GM23338 (cell line): ENCODE data around the gene EGFL8. TPM values are rescaled to one million over a fixed set of nuclear protein-coding genes. Genes with fewer than 3 reads are reported as not detected.

Source experiments
- microRNA-seq: library from miRNA; unstranded; fragments of <30 nt; microRNA quantifications from one replicate; pipeline ENCODE4, GENCODE V29; 2017
- polyA plus RNA-seq: library from polyadenylated mRNA; unstranded; fragments of >200 nt; fragmentation: Nextera tagmentation; extraction: Ambion mirVana; gene quantifications from 2 replicates; pipeline ENCODE4 v1.2.1, GENCODE V29; 2016
- small RNA-seq: library from RNA; depleted of rRNA; stranded (forward); fragments of <200 nt; gene quantifications from one replicate; pipeline ENCODE3, GENCODE V24; 2014; ENCODE audit warnings: low replicate concordance
- total RNA-seq: library from RNA; depleted of rRNA; stranded (reverse); fragments of >200 nt; shearing (Covaris generic); gene quantifications from 2 replicates; pipeline ENCODE4 v1.2.3, GENCODE V29; 2014; rRNA removed

The EGFL8 gene
- total and polyA plus RNA-seq, 2 experiments from 2014 or later = 6.1 to 7.4 TPM

Small RNAs within 50 kb of the gene (microRNA-seq; reads per million reads assigned to microRNA genes)
- gene MIR6721 (2.0 reads per million), gene MIR6833 (not detected)

Small RNAs within 50 kb of the gene (small RNA-seq; reads per million reads assigned to genes)
- gene AL662884.1 (not detected), gene MIR6833 (not detected)

Other genes with a start within 250 kb of the EGFL8 start
- 1.7 and 2.4 TPM in 2 replicates for gene C2, start 236.9 kb upstream of the EGFL8 start, total RNA-seq
- 0.16 and 0.23 TPM in 2 replicates for gene C2, start 236.9 kb upstream of the EGFL8 start, polyA plus RNA-seq
- gene CFB, start 218.5 kb upstream of the EGFL8 start, total RNA-seq = not detected in 2 replicates
- 0.86 TPM in 1 of 2 replicates, not detected in the other for gene CFB, start 218.5 kb upstream of the EGFL8 start, polyA plus RNA-seq
- gene NELFE, start 205.6 kb upstream of the EGFL8 start, total RNA-seq = 64.0 and 69.0 TPM in 2 replicates
- 86.0 and 93.4 TPM in 2 replicates for gene NELFE, start 205.6 kb upstream of the EGFL8 start, polyA plus RNA-seq
- gene SKIC2, start 205.4 kb upstream of the EGFL8 start, total RNA-seq = 47.2 and 50.2 TPM in 2 replicates
- gene SKIC2, start 205.4 kb upstream of the EGFL8 start, polyA plus RNA-seq = 21.6 and 24.5 TPM in 2 replicates
- 12.1 and 19.7 TPM in 2 replicates for gene DXO, start 192.5 kb upstream of the EGFL8 start, total RNA-seq
- 15.6 and 16.2 TPM in 2 replicates for gene DXO, start 192.5 kb upstream of the EGFL8 start, polyA plus RNA-seq
- 0.97 and 2.4 TPM in 2 replicates for gene C4A, start 182.5 kb upstream of the EGFL8 start, total RNA-seq
- gene C4A, start 182.5 kb upstream of the EGFL8 start, polyA plus RNA-seq = 0.48 TPM in 1 of 2 replicates, not detected in the other
- 0.39 TPM in 1 of 2 replicates, not detected in the other for gene C4B, start 149.8 kb upstream of the EGFL8 start, total RNA-seq
- 0.19 and 0.57 TPM in 2 replicates for gene C4B, start 149.8 kb upstream of the EGFL8 start, polyA plus RNA-seq
- gene CYP21A2, start 126.2 kb upstream of the EGFL8 start, total RNA-seq = not detected in 2 replicates
- 0.10 TPM in 1 of 2 replicates, not detected in the other for gene CYP21A2, start 126.2 kb upstream of the EGFL8 start, polyA plus RNA-seq
- gene TNXB, start 55.3 kb upstream of the EGFL8 start, total RNA-seq = 3.4 and 6.0 TPM in 2 replicates
- 1.1 and 2.0 TPM in 2 replicates for gene TNXB, start 55.3 kb upstream of the EGFL8 start, polyA plus RNA-seq
- gene ATF6B, start 36.3 kb upstream of the EGFL8 start, total RNA-seq = 21.7 and 24.9 TPM in 2 replicates
- gene ATF6B, start 36.3 kb upstream of the EGFL8 start, polyA plus RNA-seq = 25.9 and 26.1 TPM in 2 replicates
- gene FKBPL, start 34.3 kb upstream of the EGFL8 start, total RNA-seq = 6.4 and 7.5 TPM in 2 replicates
- gene FKBPL, start 34.3 kb upstream of the EGFL8 start, polyA plus RNA-seq = 7.6 and 9.6 TPM in 2 replicates
- 1.2 TPM in 1 of 2 replicates, not detected in the other for gene PRRT1, start 12.7 kb upstream of the EGFL8 start, total RNA-seq
- gene PRRT1, start 12.7 kb upstream of the EGFL8 start, polyA plus RNA-seq = 1.7 and 2.7 TPM in 2 replicates
- 12.5 and 20.6 TPM in 2 replicates for gene PPT2, start 10.5 kb upstream of the EGFL8 start, total RNA-seq
- gene PPT2, start 10.5 kb upstream of the EGFL8 start, polyA plus RNA-seq = 8.9 and 10.1 TPM in 2 replicates
- 58.8 and 82.1 TPM in 2 replicates for gene AGPAT1, start 11.5 kb downstream of the EGFL8 start, total RNA-seq
- 39.5 and 39.8 TPM in 2 replicates for gene AGPAT1, start 11.5 kb downstream of the EGFL8 start, polyA plus RNA-seq
- 119 and 127 TPM in 2 replicates for gene RNF5, start 13.8 kb downstream of the EGFL8 start, total RNA-seq
- gene RNF5, start 13.8 kb downstream of the EGFL8 start, polyA plus RNA-seq = 164 and 173 TPM in 2 replicates
- gene AGER, start 19.7 kb downstream of the EGFL8 start, total RNA-seq = 2.0 and 2.3 TPM in 2 replicates
- gene AGER, start 19.7 kb downstream of the EGFL8 start, polyA plus RNA-seq = 3.4 and 5.0 TPM in 2 replicates
- gene PBX2, start 25.6 kb downstream of the EGFL8 start, total RNA-seq = 89.4 and 111 TPM in 2 replicates
- gene PBX2, start 25.6 kb downstream of the EGFL8 start, polyA plus RNA-seq = 7.2 and 8.5 TPM in 2 replicates
- gene GPSM3, start 28.0 kb downstream of the EGFL8 start, total RNA-seq = 4.7 and 7.8 TPM in 2 replicates
- gene GPSM3, start 28.0 kb downstream of the EGFL8 start, polyA plus RNA-seq = 5.5 and 5.9 TPM in 2 replicates
- 2.8 and 3.5 TPM in 2 replicates for gene NOTCH4, start 59.5 kb downstream of the EGFL8 start, total RNA-seq
- gene NOTCH4, start 59.5 kb downstream of the EGFL8 start, polyA plus RNA-seq = 2.6 and 2.7 TPM in 2 replicates
- gene TSBP1, start 207.3 kb downstream of the EGFL8 start, total RNA-seq = not detected in 2 replicates
- 0.15 TPM in 1 of 2 replicates, not detected in the other for gene TSBP1, start 207.3 kb downstream of the EGFL8 start, polyA plus RNA-seq
- gene BTNL2, start 242.6 kb downstream of the EGFL8 start, total RNA-seq = not detected in 2 replicates
- gene BTNL2, start 242.6 kb downstream of the EGFL8 start, polyA plus RNA-seq = not detected in 2 replicates